Naive thymus-derived CD4-positive, alpha-beta T cell (primary cell): ENCODE data around the gene RHOBTB3. TPM values are rescaled to one million over a fixed set of nuclear protein-coding genes. Genes with fewer than 3 reads are reported as not detected.

Experiments
- ATAC-seq: fragments of 150-1000 bp; cut with Tn5 transposase; 2 replicates; pipeline ENCODE4 v1.10.0; 2021; ENCODE audit warnings: mild to moderate bottlenecking, moderate library complexity
- CTCF ChIA-PET: fragments of 350-600 bp; sonication (Branson Sonifier 250); formaldehyde crosslinking; loops from one replicate; lab custom pipeline; 2021; ENCODE audit warnings: antibody characterized with exemption; lab: Charles Lee
- POLR2A ChIA-PET: fragments of 350-600 bp; sonication (Branson Sonifier 250); formaldehyde crosslinking; loops from one replicate; lab custom pipeline; 2021; ENCODE audit warnings: antibody characterized with exemption, inconsistent platforms; lab: Charles Lee
- DNase-seq, 9 donors: peaks; one replicate each; pipeline versions ENCODE4 v3.0.0 to v3.0.0-alpha.2; 2020 to 2022; ENCODE audit warnings: mixed read lengths in 1 of 9
- H3K27ac ChIP-seq: one replicate; pipeline ENCODE4 v1.7.0; 2013; ENCODE audit warnings: mild to moderate bottlenecking, low read depth, low read length, moderate library complexity
- H3K27me3 ChIP-seq, 2 donors: one replicate each; pipeline ENCODE4 v1.7.0; 2013; ENCODE audit warnings: low read length in 2 of 2, mild to moderate bottlenecking in 2 of 2, moderate library complexity in 2 of 2; ENCODE audit not compliant: control insufficient read depth in 2 of 2, insufficient read depth in 2 of 2
- H3K36me3 ChIP-seq, 3 experiments: 1 replicate in 2 of 3; 2 replicates in 1 of 3; pipeline ENCODE4 v1.7.0; 2013; ENCODE audit warnings: low read length in 3 of 3, mild to moderate bottlenecking in 3 of 3, moderate library complexity in 1 of 3; ENCODE audit not compliant: insufficient read depth in 3 of 3, control insufficient read depth in 2 of 3
- H3K4me1 ChIP-seq, 2 donors: one replicate each; pipeline ENCODE4 v1.7.0; 2013; ENCODE audit warnings: low read length in 2 of 2, mild to moderate bottlenecking in 2 of 2, moderate library complexity in 1 of 2; ENCODE audit not compliant: control insufficient read depth in 2 of 2, insufficient read depth in 2 of 2
- H3K4me3 ChIP-seq: 2 replicates; pipeline ENCODE4 v1.7.0; 2013; ENCODE audit warnings: mild to moderate bottlenecking, low read length
- H3K9me3 ChIP-seq, 3 experiments: 1 replicate in 2 of 3; 2 replicates in 1 of 3; pipeline ENCODE4 v1.7.0; 2013; ENCODE audit warnings: low read length in 3 of 3; ENCODE audit not compliant: control insufficient read depth in 2 of 3
- H3K27ac Mint-ChIP-seq, 9 donors: one replicate each; pipeline ENCODE4 v1.8.0; 2020 to 2022; ENCODE audit warnings: mixed read lengths in 9 of 9, mild to moderate bottlenecking in 8 of 9, moderate library complexity in 5 of 9, inconsistent platforms in 2 of 9
- H3K27me3 Mint-ChIP-seq, 5 donors: one replicate each; pipeline ENCODE4 v1.8.0; 2021 to 2022; ENCODE audit warnings: mixed read lengths in 5 of 5, mild to moderate bottlenecking in 1 of 5
- H3K36me3 Mint-ChIP-seq, 5 donors: one replicate each; pipeline ENCODE4 v1.8.0; 2020 to 2022; ENCODE audit warnings: mixed read lengths in 5 of 5, mild to moderate bottlenecking in 3 of 5, inconsistent platforms in 1 of 5
- H3K4me1 Mint-ChIP-seq, 7 donors: one replicate each; pipeline ENCODE4 v1.8.0; 2020 to 2022; ENCODE audit warnings: mixed read lengths in 7 of 7, mild to moderate bottlenecking in 3 of 7, inconsistent platforms in 1 of 7
- H3K4me3 Mint-ChIP-seq, 10 donors: one replicate each; pipeline ENCODE4 v1.8.0; 2020 to 2022; ENCODE audit warnings: mild to moderate bottlenecking in 10 of 10, mixed read lengths in 10 of 10, moderate library complexity in 6 of 10, inconsistent platforms in 2 of 10
- H3K9me3 Mint-ChIP-seq, 11 donors: one replicate each; pipeline ENCODE4 v1.8.0; 2020 to 2022; ENCODE audit warnings: mixed read lengths in 11 of 11, mild to moderate bottlenecking in 4 of 11, inconsistent platforms in 1 of 11, moderate library complexity in 1 of 11
- intact Hi-C, 2 donors: fragments of 100-400 bp; cut with micrococcal nuclease; formaldehyde crosslinking; loops; one replicate each; pipeline ENCODE4 v1.15.1; 2023
- polyA plus RNA-seq, 2 donors: library from polyadenylated mRNA; unstranded; fragments of 300-500 nt; fragmentation: Illumina TruSeq; gene quantifications; one replicate each; pipeline ENCODE4 v1.2.3, GENCODE V29; 2021
- total RNA-seq, 6 experiments: library from RNA in 5 of 6; stranded (reverse) in 5 of 6; gene quantifications; 1 replicate in 5 of 6; 2 replicates in 1 of 6; pipeline ENCODE4 v1.2.3 and lab custom pipeline; 2021 to 2026

The RHOBTB3 gene
- total and polyA plus RNA-seq, 7 experiments from 2014 or later, result 0.24 to 9.6 (median 4.6) TPM

DNA sequence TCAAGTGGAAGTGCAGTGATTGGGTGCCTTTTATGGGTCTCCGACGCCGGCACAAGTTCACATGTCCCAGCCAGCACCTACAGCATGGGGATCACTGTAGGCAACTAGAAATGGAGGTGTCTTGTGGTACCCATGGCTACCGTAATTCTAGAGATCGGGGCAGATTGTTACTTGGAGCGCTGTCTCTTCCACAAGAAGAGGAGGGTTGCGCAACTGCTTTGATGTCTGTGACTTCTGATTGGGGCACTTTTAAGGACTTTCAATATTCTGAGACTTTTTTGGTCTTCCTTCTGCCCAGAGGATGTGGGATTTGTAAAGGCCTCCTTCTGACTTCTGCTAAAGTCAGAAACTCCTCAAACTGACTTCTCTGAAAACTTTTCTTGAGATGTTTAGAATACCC, 49.5 kb downstream of the RHOBTB3 start:
- H3K27ac ChIP-seq, result no peak overlapping the region
- peaks cover 0 to 3% (median 0%) of the 10 kb centered on the region in 5 donors for H3K27me3 Mint-ChIP-seq

DNA sequence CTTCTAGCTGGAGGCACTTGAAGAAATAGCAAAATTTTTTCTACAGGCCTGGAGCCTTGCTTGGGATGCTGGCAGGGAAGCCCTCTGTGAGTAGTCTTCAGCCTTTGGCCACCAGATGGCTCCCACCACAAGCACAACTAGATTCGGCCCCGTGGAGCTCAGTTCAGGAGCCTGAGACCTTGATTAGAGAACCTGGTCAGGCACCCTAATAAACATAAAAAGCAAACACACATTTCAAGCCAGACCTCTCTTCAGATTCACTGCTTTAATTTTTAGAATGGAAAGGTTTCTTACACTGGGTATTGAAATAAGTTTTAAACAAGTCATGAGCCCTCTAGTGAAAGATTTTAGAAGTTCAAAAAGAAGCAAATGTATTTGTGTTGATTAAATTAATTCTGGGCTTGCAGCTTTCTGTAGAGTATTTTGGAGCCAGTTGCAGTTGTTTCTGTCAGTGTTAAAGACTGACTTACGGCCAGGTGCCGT, 50.0 kb downstream of the RHOBTB3 start:
- H3K4me3 Mint-ChIP-seq, result peak overlapping the region in 9 of 10 donors; percentile 52 to 85 (median 84)
- peaks cover 0 to 8% (median 0%) of the 10 kb centered on the region in 5 donors for H3K27me3 Mint-ChIP-seq
- peak overlapping the region; percentile 45 for H3K4me3 ChIP-seq
- H3K27ac ChIP-seq, result peak overlapping the region; percentile 39
- POLR2A ChIA-PET, result interaction anchor here (1.0 to 2.2 kb wide), 16 partner anchors 9 to 150 kb away, joined by 3 to 16 read pairs (median 4); partner anchors contain the start of genes GLRX and RFESD
- peaks cover 0 to 21% (median 19%) of the 10 kb centered on the region in 7 donors for H3K4me1 Mint-ChIP-seq
- H3K36me3 Mint-ChIP-seq, result peaks cover 0 to 3% (median 0%) of the 10 kb centered on the region in 5 donors
- peak overlapping the region in 8 of 9 donors; percentile 48 to 84 (median 62) for H3K27ac Mint-ChIP-seq
- H3K9me3 Mint-ChIP-seq, result no peaks in the 10 kb centered on the region
- H3K9me3 ChIP-seq, result no peaks in the 10 kb centered on the region
- no peaks in the 10 kb centered on the region for H3K27me3 ChIP-seq
- no peaks in the 10 kb centered on the region for H3K4me1 ChIP-seq
- intact Hi-C loops, result loop anchor here (1.0 to 10.0 kb wide), 10 partner anchors 27 to 824 kb away; partner anchors contain the start of gene RHOBTB3 (in 1 of the 2)
- DNase-seq, result peak; percentile 38 to 77 (median 71)
- peak; percentile 93 for ATAC-seq
- CTCF ChIA-PET, result interaction anchor here (0.6 to 13.3 kb wide), 38 partner anchors 9 to 558 kb away, joined by 3 to 357 read pairs (median 6); partner anchors contain the start of genes GLRX, RFESD and RHOBTB3
- no peaks in the 10 kb centered on the region for H3K36me3 ChIP-seq

More for the DNA sequence above, 49.5 kb downstream of the RHOBTB3 start:
- Histone ChIP-seq H3K9me3 (no peaks in the 10 kb centered on the region), H3K27me3 (no peaks in the 10 kb centered on the region), H3K36me3 (no peaks in the 10 kb centered on the region), H3K4me1 (no peaks in the 10 kb centered on the region), H3K4me3 (no peak overlapping the region)
- intact Hi-C loops, result loop anchor here (2.0 to 10.0 kb wide), 3 partner anchors 50 to 824 kb away; partner anchors contain the start of gene RHOBTB3 (in 1 of the 2)
- ATAC-seq (no peak), DNase-seq (no peak)
- ChIA-PET CTCF (interaction anchor here (0.6 to 13.3 kb wide), 30 partner anchors 10 to 544 kb away, joined by 3 to 357 read pairs (median 7); partner anchors contain the start of genes GLRX and RFESD), POLR2A (interaction anchor here (1.0 to 2.2 kb wide), 12 partner anchors 8 to 150 kb away, joined by 3 to 16 read pairs (median 6); partner anchors contain the start of genes GLRX and RFESD)
- Mint-ChIP-seq H3K9me3 (no peaks in the 10 kb centered on the region), H3K4me3 (peak overlapping the region in 1 of 10 donors; percentile 52), H3K4me1 (peaks cover 0 to 21% (median 16%) of the 10 kb centered on the region in 7 donors), H3K27ac (peak overlapping the region in 4 of 9 donors; percentile 58 to 82 (median 64)), H3K36me3 (peaks cover 0 to 3% (median 0%) of the 10 kb centered on the region in 5 donors)

DNA sequence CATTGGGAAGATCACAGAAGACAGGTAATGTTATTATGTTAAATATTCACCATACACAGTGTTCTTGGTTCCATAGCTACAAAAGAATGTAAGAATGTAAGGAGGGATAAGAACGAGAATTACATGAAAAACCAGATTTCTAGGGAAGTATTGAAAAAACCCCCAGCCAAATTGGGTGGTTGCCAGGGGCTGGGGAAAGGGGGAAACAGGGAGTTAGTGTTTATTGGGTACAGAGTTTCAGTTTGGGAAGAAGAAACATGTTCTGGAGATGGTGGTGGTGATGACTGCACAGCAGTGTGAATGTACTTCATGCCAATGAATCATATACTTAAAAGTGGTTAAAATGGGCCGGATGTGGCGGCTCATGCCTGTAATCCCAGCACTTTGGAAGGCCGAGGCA, 51.0 kb downstream of the RHOBTB3 start:
- ChIA-PET POLR2A (interaction anchor here (0.9 to 2.2 kb wide), 13 partner anchors 9 to 135 kb away, joined by 3 to 16 read pairs (median 4); partner anchors contain the start of genes GLRX and RFESD), CTCF (interaction anchor here (1.1 to 13.3 kb wide), 23 partner anchors 8 to 557 kb away, joined by 3 to 357 read pairs (median 10); partner anchors contain the start of genes GLRX and RFESD)
- ATAC-seq, result no peak
- no peak for DNase-seq
- Mint-ChIP-seq H3K4me3 (no peak overlapping the region), H3K36me3 (peaks cover 0 to 8% (median 0%) of the 10 kb centered on the region in 5 donors), H3K27ac (peak overlapping the region in 1 of 9 donors; percentile 8), H3K4me1 (peaks cover 0 to 21% (median 19%) of the 10 kb centered on the region in 7 donors), H3K27me3 (peaks cover 0 to 11% (median 0%) of the 10 kb centered on the region in 5 donors), H3K9me3 (no peaks in the 10 kb centered on the region)
- no peaks in the 10 kb centered on the region for H3K36me3 ChIP-seq
- no peak overlapping the region for H3K27ac ChIP-seq
- no peaks in the 10 kb centered on the region for H3K27me3 ChIP-seq
- H3K4me1 ChIP-seq, result no peaks in the 10 kb centered on the region
- intact Hi-C loops, result loop anchor here in 1 of 2 donors (10.0 kb wide), 1 partner anchor 823 kb away; no protein-coding TSS in a partner anchor
- H3K9me3 ChIP-seq, result no peaks in the 10 kb centered on the region
- H3K4me3 ChIP-seq, result no peak overlapping the region

DNA sequence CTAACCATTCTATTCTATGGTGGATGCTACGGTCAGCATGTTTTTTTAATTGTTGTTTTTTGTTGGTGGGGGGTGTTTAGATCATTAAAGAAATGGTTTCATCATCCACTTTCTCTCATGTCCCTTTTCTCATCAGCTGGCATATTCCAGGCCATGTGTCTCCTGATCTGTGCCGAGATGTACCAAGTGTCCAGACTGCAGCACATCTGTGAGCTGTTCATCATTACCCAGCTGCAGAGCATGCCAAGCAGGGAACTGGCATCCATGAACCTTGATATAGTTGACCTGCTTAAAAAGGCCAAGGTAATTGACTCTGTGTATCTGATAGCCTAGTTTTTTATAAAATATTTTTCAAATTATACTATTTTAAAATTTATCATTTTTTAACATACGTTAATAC, 52.5 kb downstream of the RHOBTB3 start:
- Histone ChIP-seq H3K36me3 (no peaks in the 10 kb centered on the region), H3K9me3 (no peaks in the 10 kb centered on the region), H3K4me1 (no peaks in the 10 kb centered on the region), H3K27ac (no peak overlapping the region), H3K27me3 (no peaks in the 10 kb centered on the region), H3K4me3 (no peak overlapping the region)
- ChIA-PET POLR2A (interaction anchor here (0.8 kb wide), 2 partner anchors 138 to 141 kb away, joined by 3 read pairs; no protein-coding TSS in a partner anchor), CTCF (interaction anchor here (1.1 to 13.3 kb wide), 4 partner anchors 25 to 140 kb away, joined by 3 to 357 read pairs (median 5); no protein-coding TSS in a partner anchor)
- Mint-ChIP-seq H3K27me3 (peaks cover 0 to 11% (median 0%) of the 10 kb centered on the region in 5 donors), H3K4me3 (no peak overlapping the region), H3K9me3 (no peaks in the 10 kb centered on the region), H3K36me3 (peaks cover 0 to 8% (median 0%) of the 10 kb centered on the region in 5 donors), H3K27ac (no peak overlapping the region), H3K4me1 (peaks cover 0 to 21% (median 19%) of the 10 kb centered on the region in 7 donors)
- intact Hi-C loops, result loop anchor here in 1 of 2 donors (10.0 kb wide), 1 partner anchor 821 kb away; no protein-coding TSS in a partner anchor
- DNase-seq (no peak), ATAC-seq (no peak)

DNA sequence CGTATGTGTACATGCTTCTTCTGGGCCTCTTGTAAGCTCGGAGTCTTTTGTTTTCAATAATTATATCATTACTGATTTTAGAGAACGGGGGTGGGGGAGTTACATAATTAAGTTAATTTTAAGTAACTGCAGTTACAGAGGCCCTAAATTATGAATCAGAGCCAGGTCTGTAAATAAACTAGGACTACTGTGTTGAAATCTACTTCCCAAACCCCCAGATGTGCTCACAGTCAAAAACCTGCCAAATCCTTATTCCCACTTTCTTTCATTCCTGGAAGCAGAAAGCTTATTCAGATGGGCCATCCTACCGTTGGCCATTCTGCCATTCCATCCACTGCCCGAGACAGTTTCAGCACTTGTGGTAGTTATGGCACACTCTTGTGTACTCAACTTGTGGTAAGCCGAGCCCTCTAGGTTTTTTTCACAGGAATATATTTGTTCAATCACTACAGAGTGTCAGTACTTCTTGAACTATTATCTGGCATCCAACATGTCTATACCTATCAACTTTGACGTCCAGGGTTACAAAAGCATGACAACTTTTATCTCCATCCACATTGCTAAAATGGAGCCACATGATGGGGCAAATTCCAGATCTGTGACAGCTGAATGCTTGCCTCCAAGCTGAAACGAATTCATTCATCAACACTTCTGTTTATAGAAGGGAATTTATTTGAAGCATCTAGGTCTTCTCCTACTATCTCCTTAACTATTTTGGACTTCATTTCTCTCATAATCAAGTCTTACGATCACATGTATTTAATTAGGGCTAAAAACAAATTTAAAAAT, 53.6 kb downstream of the RHOBTB3 start:
- H3K4me3 Mint-ChIP-seq, result no peak overlapping the region
- peaks cover 0 to 8% (median 0%) of the 10 kb centered on the region in 5 donors for H3K36me3 Mint-ChIP-seq
- ChIA-PET CTCF (interaction anchor here (1.9 to 13.3 kb wide), 2 partner anchors 59 to 69 kb away, joined by 7 to 357 read pairs; no protein-coding TSS in a partner anchor), POLR2A (interaction anchor here (0.8 to 1.2 kb wide), 3 partner anchors 39 to 142 kb away, joined by 3 to 4 read pairs (median 3); no protein-coding TSS in a partner anchor)
- intact Hi-C loops, result loop anchor here in 1 of 2 donors (10.0 kb wide), 1 partner anchor 820 kb away; no protein-coding TSS in a partner anchor
- H3K4me1 ChIP-seq, result no peaks in the 10 kb centered on the region
- peaks cover 2 to 15% (median 10%) of the 10 kb centered on the region in 7 donors for H3K4me1 Mint-ChIP-seq
- H3K9me3 ChIP-seq, result no peaks in the 10 kb centered on the region
- H3K4me3 ChIP-seq, result no peak overlapping the region
- peaks cover 0 to 14% (median 0%) of the 10 kb centered on the region in 5 donors for H3K27me3 Mint-ChIP-seq
- DNase-seq, result no peak
- no peaks in the 10 kb centered on the region for H3K27me3 ChIP-seq
- H3K9me3 Mint-ChIP-seq, result no peaks in the 10 kb centered on the region
- ATAC-seq, result no peak
- H3K36me3 ChIP-seq, result no peaks in the 10 kb centered on the region
- H3K27ac ChIP-seq, result no peak overlapping the region
- H3K27ac Mint-ChIP-seq, result no peak overlapping the region
